GM18507 (cell line): ENCODE measurements around the gene GABBR2.

Experiments
- DNase-seq: peaks from one replicate; pipeline ENCODE4 v3.0.0; 2011; ENCODE audit warnings: low read depth; ENCODE audit not compliant: insufficient read length; ENCODE audit errors: extremely low spot score
- FAIRE-seq: peaks from 2 replicates; lab custom pipeline; 2011; peaks lifted over from hg19 to GRCh38; lab: Jason Lieb, UNC

The GABBR2 gene

GRCh38 chr9:98724810-98725530, 16.2 kb upstream of the GABBR2 start:
- no peak for FAIRE-seq
- no peak for DNase-seq

GRCh38 chr9:98721643-98722042, 12.9 kb upstream of the GABBR2 start:
- DNase-seq (no peak), FAIRE-seq (no peak)

GRCh38 chr9:98720402-98720801, 11.7 kb upstream of the GABBR2 start:
- FAIRE-seq, result no peak

GRCh38 chr9:98719055-98719454, 10.3 kb upstream of the GABBR2 start:
- FAIRE-seq (peak; percentile 50), DNase-seq (no peak)

More at GRCh38 chr9:98720402-98720801, 11.7 kb upstream of the GABBR2 start:
- DNase-seq, result no peak

GRCh38 chr9:98714833-98715232, 6.1 kb upstream of the GABBR2 start:
- FAIRE-seq, result no peak
- no peak for DNase-seq

GRCh38 chr9:98712987-98713386, 4.3 kb upstream of the GABBR2 start:
- no peak for DNase-seq
- no peak for FAIRE-seq

GRCh38 chr9:98709968-98710965, 1.5 kb upstream of the GABBR2 start:
- no peak for DNase-seq

GRCh38 chr9:98708103-98708932, 417 bp downstream of the GABBR2 start:
- DNase-seq (no peak), FAIRE-seq (no peak)

More at GRCh38 chr9:98709968-98710965, 1.5 kb upstream of the GABBR2 start:
- no peak for FAIRE-seq

GRCh38 chr9:98707166-98708102, 1.3 kb downstream of the GABBR2 start:
- FAIRE-seq (no peak), DNase-seq (no peak)

GRCh38 chr9:98706651-98707165, 2.0 kb downstream of the GABBR2 start:
- FAIRE-seq (no peak), DNase-seq (no peak)

GRCh38 chr9:98702835-98703380, 5.8 kb downstream of the GABBR2 start:
- no peak for DNase-seq
- no peak for FAIRE-seq

GRCh38 chr9:98702340-98702739, 6.4 kb downstream of the GABBR2 start:
- FAIRE-seq (no peak), DNase-seq (no peak)

- FAIRE-seq (no peak), DNase-seq (no peak)
These were observed 7.2 kb downstream of the GABBR2 start for GRCh38 chr9:98701576-98701975.

GRCh38 chr9:98700801-98701200, 7.9 kb downstream of the GABBR2 start:
- DNase-seq (no peak), FAIRE-seq (no peak)

- FAIRE-seq (no peak), DNase-seq (no peak)
These were observed 9.9 kb downstream of the GABBR2 start for GRCh38 chr9:98698856-98699255.

GRCh38 chr9:98694943-98695342, 13.8 kb downstream of the GABBR2 start:
- DNase-seq (no peak), FAIRE-seq (no peak)

GRCh38 chr9:98692392-98692791, 16.3 kb downstream of the GABBR2 start:
- no peak for FAIRE-seq
- DNase-seq, result no peak

- FAIRE-seq, result no peak
These were observed 16.8 kb downstream of the GABBR2 start for GRCh38 chr9:98691890-98692289.

More at GRCh38 chr9:98691890-98692289, 16.8 kb downstream of the GABBR2 start:
- no peak for DNase-seq
